Stimulated activated naive CD4-positive, alpha-beta T cell treated with Interleukin-2 at 50 U/mL for 16 hours (primary cell): Measurements from ENCODE around the gene DCLRE1C.
"Not testable (repeated sequence)": the region's sequence is repeated elsewhere in the genome, so short reads cannot be mapped to it uniquely, and the experiment has no call there.

ENCODE experiments used
- DNase-seq: peaks from one replicate; lab custom pipeline; 2025; lab: John Stamatoyannopoulos, UW

Gene DCLRE1C

DNA sequence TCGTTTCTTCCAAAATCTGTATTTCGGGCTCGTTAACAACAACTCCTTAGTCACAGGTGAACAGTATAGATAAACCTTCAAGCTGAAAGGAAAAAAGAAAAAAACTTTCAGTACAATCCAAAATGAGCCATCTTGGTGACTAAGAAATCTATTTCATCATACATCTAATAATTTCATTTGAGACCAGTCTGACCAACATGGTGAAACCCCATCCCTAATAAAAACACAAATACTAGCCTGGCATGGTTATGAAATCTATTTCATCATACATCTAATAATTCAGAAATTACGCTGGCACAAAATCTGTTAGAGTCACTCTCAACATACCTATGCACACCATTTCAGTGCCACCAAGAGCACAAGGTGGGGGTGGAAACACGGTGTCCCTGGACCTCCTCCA, 8.8 kb downstream of the DCLRE1C start:
- no peak for DNase-seq

DNA sequence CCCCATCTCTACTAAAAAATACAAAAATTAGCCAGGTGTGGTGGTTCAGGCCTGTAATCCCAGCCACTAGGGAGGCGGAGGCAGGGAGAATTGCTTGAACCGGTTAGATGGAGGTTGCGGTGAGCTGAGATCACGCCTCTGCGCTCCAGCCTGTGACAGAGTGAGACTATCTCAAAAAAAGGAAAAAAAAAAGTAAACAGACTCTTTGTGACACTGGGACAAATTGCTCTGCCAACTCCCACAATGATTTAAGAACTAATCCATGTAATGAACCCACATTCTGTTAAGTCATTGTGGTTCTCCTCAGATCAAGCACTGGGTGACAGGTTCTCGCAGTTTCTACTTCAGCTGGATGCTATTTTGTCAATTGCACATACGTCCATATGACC, 11.0 kb downstream of the DCLRE1C start:
- DNase-seq, result not testable (repeated sequence)

DNA sequence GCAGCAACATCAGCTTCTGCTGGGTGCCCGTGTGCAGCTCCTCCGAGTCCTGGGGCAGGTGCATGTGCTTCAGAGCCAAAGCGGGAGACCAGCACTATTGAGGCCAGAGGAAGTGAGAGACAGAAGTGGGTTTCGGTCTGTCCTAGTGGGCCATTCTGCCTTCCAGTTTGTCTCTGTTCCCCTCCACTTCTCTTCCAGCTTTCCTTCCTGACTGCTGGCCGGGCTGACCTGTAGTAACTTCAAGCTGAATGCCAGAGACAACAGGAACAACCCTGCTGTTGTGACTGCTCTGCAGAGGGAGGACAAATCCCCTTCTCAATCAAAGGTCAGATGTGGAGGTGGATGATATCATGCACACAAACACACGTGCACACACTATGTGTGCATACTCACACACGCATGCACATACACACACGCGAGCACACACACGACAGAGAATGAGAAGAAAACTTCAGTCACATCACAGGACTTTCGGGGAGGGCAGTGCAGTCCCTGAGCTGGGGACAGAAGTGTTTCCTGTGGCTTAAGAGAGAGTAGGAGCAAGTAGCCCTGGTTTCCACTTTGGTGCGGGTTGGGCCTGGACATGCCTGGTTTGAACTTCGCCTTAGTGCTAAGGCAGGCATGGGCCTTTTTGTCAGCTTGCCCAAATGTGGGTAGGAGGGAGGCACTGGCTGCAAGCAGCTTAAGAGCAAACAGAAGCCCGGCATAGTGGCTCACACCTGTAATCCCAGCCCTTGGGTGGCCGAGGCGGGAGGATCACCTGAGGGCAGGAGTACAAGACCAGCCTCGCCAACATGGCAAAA, 11.5 kb downstream of the DCLRE1C start:
- not testable (repeated sequence) for DNase-seq

DNA sequence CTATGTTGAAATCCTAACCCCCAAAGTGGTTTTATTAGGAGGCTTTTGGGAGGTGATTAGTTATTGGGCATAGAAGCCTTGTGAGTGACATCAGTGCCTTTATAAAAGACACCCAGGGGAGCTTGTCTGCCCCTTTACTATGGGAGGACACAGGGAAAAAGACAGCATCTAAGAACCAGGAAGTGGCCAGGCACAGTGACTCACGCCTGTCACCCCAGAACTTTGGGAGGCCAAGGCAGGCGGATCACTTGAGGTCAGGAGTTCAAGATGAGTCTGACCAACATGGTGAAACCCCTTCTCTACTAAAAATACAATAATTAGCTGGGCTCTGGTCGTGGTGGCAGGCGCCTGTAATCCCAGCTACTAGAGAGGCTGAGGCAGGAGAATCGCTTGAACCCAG, 14.9 kb downstream of the DCLRE1C start:
- not testable (repeated sequence) for DNase-seq

DNA sequence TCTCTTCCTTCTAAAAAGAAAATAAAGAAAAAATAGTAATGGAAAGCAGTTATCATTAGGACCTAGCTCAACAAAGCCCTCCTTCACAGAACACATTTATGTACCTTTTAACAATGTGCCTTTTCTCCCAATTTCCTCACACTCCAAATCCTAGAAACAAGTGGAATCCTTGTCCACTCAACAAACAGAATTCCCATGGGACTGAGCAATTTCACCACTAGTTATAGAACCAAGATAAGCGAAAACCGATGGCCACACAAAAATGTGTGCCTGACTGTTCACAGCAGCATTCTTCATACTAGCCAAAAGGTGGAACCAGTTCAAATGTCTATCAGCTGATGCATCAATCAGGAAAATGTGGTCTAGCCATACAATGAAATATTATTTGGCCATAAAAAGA, 17.3 kb downstream of the DCLRE1C start:
- no peak for DNase-seq

DNA sequence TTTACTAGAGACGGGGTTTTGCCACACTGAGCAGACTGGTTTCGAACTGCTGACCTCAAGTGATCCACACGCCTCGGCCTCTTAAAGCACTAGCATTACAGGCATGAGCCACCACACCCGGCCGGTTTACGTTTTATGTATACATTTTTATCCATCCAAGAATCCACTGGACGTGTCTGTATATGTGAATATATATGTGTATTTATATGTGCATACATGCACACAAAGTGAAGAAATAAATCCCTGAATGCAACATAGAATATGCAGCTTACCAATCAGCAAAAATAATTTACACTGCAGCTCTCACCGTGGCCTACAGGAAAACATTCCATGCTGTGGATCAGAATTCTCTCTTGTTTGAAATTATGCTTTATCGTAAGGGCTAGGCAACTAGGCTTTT, 23.3 kb downstream of the DCLRE1C start:
- no peak for DNase-seq

DNA sequence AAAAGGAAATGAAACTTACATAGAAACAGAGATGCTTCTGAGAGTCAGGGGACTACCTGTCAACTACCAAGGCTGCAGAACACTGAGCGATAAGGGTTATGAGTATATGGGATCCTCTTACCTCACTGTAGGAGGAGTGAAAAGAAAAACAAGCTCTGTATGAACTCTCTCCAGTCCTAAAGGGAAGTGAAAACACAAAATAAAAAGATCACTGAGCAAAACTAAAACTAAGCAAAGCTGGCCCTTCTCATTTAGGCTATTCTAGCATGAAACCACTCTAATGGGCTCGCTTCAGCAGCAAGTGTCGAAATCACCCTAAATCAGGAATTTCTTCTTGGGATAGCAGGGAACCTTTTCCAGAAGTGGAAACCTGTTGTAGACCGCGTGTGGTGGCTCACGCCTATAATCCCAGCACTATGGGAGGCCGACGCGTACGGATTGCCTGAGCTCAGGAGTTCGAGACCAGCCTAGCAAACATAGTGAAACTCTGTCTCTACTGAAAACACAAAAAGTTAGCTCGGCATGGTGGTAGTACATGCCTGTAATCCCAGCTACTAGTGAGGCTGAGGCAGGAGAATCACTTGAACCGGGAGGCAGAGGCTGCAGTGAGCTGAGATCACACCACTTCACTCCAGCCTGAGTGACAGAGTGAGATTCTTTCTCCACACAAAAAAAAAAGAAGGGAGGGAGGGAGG, 27.0 kb downstream of the DCLRE1C start:
- DNase-seq, result no peak

DNA sequence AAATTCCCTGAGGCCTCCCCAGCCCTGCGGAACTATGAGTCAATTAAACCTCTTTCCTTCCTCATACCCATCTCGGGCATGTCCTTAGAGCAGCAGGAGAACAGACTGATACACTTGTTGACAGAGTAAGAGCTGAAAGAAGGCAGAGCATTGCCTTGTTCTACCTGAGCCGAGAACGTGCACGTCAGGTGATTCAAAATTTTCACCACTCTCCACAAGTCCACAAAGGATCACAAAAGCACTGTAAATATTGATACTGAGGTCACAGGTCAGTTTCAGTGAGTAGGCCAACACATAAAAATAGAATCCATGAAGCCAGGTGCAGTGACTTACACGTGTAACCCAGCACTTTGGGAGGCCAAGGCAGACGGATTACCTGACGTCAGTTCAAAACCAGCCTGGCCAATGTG, 27.8 kb downstream of the DCLRE1C start:
- DNase-seq, result no peak

DNA sequence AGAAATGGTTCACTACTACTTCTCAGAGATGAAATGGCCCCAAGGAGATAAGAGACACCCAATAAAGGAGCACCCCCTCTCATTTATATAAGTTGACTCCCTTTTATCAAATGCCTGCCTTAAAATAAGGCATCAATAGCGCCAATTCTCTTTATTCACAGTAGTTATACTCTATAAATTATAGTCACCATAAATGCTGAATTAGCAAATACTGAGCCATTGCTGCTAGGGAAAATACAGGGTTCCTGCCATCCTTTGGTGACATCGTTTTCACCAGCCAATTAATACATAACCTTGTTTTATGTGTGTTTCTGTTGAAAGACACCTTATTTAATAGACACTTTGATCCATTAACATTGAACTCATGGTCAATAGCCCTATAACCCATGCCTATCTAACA, 28.6 kb downstream of the DCLRE1C start:
- DNase-seq, result no peak

DNA sequence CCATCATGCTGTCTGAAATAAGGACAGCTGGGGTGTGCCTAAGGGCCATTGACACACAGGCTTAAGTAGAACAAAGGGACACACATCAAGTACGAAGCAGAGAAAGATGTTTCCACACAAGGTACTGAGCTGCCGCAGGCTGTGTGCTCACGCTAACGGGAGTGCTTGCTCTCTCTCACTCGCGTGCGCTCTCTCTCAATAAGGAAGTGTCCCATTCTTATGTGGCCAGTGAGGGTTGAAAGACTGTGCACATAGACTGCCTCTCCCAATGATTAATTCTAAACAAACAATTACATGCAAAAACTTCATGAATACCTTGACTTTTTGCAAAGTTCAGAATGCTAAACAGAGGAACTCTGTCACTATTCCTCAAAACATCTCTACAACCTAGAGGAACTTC, 29.9 kb downstream of the DCLRE1C start:
- no peak for DNase-seq

DNA sequence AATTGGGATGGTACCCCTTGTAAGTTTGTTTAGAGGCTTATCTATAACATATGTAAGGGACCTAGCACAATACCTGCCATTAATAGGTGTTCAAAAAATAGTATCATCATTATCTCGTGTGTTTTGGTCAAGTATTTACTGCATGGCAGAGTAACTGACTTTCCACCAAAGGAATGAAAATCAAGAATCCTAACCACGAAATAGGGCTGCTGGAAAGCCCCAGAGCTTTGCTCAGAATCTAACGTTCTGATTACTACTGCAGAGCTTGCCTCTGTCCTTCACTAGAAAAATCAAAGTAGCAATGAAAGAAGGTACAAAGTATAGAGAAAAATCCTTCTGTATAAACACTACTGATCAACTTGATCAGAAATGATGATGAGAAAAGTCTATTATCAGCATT, 34.9 kb downstream of the DCLRE1C start:
- no peak for DNase-seq

DNA sequence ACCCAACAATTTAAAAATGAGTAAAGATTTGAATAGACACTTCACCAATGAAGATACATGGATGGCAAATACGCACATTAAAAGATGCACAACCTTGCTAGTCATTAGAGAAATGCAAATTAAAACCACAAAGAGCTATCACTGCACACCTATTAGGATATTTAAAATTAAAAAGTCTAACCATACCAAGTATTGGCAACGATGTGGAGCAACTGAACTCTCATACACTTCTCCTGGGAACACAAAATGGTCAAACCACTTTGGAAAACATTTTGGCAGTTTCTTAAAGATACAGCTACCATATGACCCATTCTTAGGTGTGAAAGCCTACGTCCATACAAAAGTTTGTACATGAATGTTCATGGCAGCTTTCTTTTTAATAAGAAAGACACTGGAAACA, 36.1 kb downstream of the DCLRE1C start:
- no peak for DNase-seq

DNA sequence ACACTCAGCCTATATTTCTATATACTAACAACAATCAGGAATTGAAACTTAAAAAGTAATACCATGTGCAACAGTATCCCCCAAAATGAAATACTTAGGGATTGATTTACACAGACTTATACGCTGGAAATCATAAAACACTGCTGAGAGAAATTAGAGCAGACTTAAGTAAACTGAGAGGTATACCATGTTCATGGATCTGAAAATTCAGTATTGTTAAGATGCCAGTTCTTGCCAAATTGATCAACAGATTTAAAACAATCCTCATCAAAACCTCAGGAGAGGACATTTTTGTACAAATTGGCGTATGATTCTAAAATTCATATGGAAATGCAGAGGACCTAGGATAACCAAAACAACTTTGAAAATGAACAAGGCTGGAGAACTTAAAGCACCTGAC, 37.3 kb downstream of the DCLRE1C start:
- DNase-seq, result no peak

DNA sequence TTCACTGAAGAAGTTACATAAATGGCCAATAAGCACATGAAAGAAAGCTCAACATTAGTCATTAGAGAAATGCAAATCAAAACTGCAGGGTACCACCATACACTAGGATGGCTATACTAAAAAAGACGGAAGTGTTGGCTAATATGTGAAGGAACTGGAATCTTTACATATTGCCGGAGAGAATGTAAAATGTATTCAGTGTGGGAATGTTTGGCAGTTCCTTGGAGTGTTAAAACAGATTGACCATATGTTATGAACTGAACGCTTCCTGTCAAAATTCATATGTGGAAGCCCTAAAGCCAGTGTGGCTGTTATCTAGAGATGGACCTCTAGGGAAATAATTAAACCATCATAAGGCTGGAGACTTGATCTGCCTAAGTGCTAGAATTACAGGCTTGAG, 42.1 kb downstream of the DCLRE1C start:
- no peak for DNase-seq

DNA sequence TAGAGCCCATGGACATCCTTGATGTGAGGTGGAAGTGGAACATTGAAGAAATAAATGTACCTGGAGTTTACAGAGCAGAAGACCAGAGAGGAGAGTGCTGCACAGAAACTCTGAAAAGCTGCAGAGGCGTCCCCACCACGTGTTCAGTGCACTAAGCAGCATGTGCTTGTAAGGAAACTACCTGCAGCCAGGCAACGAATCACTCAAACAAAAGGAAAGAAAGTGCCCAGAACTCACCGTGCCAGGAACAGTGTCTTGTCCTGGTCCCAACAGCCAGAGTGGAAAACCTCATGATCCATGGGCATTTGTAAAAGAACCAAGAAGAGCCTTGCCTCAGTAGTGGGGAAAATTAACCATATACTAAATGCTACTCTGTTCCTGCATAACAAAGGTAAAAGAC, 42.9 kb downstream of the DCLRE1C start:
- DNase-seq, result no peak

DNA sequence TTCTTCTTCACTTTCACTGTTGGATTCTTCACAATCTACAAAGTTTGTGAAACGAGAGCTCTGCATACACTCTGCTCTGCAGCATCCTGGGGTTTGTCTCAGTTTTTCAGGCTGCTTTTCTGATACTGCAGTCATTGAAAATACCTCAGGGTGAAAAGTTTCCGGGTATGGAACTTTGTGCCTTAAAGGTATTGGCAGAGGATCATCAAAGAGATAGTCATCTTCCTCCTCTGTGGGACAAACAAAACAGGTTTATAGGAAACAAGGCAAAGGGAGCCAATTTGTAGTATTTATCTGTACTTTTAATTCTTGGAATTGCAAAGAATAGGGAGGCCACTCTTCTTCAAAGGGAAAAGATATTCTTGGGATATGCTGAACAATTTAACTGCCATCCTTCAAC, 44.8 kb downstream of the DCLRE1C start:
- no peak for DNase-seq

DNA sequence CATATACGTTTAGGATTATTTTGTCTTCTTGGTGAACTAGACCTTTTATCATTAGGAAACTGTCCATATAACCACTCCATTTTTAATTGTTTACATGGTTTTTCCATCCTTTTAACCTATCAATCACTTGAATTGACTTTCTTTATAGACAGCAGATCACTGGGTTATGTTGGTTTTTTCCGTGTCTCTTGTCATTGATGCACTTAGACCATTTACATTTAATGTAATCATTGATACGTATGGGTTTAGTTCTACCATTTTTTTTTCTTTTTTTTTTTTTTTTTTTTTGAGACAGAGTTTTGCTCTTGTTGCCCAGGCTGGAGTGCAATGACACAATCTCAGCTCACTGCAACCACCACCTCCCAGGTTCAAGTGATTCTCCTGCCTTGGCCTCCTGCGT, 46.3 kb downstream of the DCLRE1C start:
- DNase-seq, result not testable (repeated sequence)

DNA sequence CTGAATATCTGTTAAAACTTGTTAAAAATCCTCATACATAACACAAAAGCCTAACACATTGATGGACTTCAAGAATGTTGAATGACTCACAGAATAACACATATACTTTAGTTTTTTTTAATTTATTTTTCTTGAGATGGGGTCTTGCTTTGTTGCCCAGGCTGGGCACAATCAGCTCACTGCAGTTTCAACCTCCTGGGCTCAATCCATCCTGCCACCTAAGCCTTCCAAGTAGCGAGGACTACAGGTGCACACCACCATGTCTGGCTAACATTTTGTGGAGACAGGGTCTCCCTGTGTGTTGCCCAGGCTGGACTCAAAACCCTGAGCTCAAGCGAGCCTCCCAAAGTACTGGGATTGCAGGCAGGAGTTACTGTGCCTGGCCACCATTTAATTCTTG, 47.1 kb downstream of the DCLRE1C start:
- no peak for DNase-seq

DNA sequence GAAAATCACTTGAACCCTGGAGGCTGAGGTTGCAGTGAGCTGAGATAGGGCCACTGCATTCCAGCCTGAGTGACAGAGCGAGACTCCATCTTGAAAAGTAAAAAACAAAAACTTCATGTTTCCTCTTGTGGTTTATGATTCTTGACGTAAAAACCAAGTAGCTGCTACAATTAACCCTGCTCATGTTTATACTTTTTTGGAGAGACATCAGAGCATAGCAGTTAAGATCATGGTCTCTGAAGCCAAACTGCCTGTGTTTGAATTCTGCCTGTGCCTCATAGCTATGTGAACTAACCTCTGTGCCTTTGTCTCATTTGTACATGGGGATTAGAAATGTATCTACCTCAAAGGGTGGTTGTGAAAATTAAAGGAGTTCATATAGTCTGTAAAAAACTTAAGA, 48.0 kb downstream of the DCLRE1C start:
- DNase-seq, result no peak

DNA sequence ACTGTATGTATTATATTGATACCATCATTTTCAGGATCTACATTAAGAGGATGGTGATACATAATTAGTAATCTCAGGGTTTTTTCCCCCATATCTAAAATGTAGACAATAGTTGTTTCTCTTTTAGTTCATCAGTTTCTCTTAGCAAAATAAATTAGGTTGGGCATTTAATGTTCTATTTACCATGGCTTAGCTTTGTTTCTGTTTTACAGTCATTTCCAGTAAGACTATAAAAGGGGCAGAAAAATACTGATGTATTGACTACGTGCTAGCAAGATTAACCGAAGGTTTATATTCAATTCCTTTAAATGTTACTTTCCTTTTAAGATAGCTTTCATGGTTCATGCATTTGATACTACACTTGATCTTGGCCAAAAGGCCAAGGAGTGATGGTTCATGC, 49.0 kb downstream of the DCLRE1C start:
- no peak for DNase-seq

DNA sequence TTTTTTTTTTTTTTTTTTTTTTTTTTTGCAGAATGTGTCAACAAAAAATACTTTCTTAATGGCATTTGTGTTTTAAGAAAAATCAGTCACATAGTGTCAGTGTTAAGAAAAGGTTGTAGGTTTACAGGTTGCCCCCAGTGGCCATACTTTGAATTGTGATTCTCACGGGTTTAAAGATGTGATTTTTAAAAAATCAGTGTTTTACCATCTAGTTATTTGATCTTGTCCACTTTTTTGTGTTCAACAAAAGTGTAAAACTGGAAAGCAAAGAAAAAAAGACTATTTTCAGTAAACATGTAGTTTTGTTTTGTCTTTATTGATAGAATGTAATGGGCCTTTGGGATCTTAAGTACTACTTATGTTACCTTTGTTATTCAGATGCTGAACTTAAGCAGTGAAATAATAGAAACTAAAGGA, 49.6 kb downstream of the DCLRE1C start:
- no peak for DNase-seq

DNA sequence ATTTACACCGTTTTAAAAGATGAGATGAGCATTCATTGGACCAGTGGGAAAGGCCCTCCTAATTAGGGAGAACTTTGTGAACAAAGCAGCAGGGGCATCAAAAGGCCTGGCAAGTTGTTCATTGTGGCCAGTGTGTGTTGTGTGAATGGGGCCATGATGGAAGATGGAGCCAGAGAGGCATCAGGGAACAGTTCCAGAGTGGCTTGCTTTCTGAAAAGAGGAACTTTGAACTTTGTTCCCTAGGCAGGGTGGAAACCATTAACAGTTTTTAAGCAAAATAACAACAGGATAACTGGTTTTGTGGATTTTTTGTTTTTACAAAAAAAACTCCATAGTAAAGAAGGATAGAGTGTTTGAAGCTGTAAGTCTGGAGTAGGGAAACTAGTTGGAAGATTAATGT, 62.7 kb downstream of the DCLRE1C start:
- no peak for DNase-seq

DNA sequence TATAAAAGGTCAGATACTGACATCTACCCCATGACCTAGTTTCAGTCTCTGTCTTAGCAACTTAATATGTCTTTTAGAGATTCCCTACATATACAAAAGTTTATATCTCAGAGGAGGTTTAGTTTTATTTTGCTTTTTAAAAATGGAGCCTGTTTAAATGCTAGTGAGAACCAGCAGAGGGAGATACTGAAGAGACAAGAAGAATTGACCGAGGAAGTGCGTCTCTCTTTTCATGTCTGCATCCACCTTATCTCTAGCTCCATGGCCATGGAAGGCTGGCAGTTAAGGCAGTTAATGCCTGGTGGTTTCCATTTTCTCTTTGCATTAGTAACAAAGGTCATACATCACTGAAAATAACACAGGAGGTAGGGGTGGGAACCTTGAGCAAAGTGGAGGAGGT, 64.6 kb downstream of the DCLRE1C start:
- DNase-seq, result no peak

DNA sequence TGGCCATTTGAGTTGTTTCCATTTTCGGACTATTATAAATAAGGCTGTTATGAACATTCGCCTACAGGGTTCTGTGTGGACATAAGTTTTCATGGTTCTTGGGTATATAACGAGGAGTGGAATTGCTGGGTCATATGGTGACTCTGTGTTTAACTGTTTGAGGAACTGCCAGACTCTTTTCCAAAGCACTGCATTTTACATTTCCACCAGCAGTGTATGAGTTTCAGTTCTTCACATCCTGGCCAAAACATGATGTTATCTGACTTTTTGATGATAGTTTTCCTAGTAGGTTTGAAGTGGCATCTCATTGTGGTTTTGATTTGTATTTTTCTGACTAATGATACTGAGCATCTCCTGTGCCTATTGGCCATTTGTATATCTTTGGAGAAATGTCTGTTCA, 69.8 kb downstream of the DCLRE1C start:
- no peak for DNase-seq
